NCI-H2107 treated with DMSO at 0.1 percent for 48 hours (cell line): ENCODE results near the gene LUZP2.

Source experiments
- DNase-seq: peaks from one replicate; lab custom pipeline; 2025; ENCODE audit not compliant: unreplicated experiment; lab: John Stamatoyannopoulos, UW

Gene LUZP2

DNA sequence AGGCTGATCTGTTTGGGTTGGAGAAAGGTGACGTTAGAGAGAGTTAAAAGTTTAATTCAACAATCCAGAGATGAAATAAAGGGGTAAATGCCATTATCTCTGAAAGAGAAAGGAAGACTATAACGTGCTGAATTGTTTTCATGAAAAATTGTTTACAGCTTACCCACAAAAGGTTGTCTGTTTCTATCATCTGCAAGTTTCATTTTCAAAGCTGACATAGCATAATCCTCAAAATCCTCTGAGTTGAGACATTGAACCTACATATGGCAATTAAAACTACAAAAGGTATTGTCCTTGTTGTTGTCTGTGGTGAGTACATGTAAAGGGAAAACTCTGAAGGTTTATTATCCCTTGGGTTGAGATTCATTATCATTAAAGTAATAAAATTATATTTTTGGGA is 569.9 kb downstream of the LUZP2 start:
- DNase-seq: no peak

- no peak for DNase-seq
Observed at GRCh38 chr11:25068451-25068850, 571.6 kb downstream of the LUZP2 start.

DNA sequence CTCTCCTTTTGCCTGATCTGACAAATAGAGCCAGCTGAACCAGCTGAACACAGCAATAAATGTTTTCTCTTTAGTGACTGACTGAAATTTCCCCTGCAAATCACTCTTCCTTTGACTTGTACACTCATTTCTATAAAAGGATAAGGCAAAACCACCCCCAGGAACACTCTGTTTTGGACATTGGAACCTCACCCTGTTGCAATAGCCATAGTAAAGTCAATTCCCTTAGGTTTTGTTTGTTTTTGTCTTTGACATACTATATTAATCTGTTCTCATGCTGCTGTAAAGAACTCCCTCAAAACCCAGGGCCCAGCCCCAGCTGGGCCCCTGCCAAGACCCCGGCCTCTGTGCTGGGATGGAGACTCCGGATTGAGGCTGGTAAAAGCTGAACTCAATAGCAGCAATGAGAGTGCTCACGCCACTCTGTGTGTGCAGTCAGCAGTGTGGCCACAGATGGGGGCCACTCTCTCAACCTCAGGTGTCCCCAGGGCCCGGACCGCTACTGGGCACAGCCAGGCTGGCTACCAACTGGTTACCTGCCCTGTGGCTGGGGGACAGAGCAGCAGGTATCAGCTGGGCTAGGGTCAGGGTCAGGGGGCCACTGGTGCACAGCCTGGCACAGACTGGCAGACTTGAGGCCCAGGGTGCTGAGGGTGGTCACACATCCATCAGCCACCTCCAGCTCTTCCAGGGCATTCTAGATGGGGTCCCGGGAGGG is 597.4 kb downstream of the LUZP2 start:
- no peak for DNase-seq

DNA sequence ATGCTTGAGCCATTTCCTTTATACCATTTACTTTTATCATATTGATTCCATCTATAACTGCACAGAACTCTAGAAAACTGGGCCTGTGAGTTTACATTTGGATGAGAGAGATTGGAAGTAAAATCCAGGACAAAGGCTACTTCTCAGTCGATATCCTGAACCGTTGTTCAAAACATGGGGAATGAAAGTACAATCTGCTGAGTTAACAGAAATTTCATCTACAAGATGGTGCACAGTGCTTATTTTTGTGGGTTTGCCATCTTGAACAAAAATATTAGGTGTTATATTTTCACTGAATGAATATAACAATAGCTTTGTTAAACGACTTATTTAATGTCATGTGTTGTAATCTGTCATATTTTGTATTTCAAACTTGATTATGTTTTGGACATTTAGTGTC is 622.6 kb downstream of the LUZP2 start:
- no peak for DNase-seq
